ENCODE results near the gene CDNF. TPM values are rescaled to one million over a fixed set of nuclear protein-coding genes. Genes with fewer than 3 reads are reported as not detected.

The CDNF gene
- polyA plus RNA-seq, 1 of the 3 experiments (the other 2 are of a cell fraction): 1.2 TPM

DNA sequence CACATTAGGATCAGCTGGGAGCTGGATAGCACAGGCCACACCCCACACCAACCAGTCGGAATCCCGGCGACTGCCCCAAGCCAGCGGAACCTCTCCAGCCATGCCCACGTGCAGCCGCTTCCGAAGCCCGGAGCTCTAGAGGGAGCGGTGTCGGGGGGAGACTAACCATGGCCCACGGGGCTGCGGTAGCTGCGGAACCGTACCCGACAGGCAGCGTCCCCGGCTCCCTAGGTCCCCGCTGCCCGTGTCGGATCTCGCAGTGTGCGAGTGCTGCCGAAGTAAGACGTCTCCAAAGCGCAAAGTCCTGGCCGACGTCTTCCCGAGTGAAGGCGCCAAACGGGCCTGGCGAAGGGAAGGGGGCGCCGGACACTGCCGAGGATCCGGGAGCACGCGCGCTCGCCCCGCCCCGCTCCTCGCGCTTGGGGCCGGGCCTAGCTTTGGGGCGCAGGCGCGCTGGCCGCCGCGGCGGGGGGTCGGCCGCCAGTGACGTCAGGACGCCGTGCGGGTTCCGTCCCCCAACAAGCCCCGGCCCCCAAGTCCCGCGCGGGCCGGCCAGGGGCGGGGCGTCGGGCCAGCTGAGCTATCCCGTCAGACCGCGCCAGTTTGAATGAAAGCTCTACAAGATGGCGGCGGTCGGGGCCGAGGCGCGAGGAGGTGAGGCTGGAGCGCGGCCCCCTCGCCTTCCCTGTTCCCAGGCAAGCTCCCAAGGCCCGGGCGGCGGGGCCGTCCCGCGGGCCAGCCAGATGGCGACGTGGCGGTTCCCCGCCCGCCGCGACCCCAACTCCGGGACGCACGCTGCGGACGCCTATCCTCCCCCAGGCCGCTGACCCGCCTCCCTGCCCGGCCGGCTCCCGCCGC is 40.7 kb upstream of the CDNF start, which contains the start of gene SUV39H2 (continued):
- TF ChIP-seq, protein P1, sequence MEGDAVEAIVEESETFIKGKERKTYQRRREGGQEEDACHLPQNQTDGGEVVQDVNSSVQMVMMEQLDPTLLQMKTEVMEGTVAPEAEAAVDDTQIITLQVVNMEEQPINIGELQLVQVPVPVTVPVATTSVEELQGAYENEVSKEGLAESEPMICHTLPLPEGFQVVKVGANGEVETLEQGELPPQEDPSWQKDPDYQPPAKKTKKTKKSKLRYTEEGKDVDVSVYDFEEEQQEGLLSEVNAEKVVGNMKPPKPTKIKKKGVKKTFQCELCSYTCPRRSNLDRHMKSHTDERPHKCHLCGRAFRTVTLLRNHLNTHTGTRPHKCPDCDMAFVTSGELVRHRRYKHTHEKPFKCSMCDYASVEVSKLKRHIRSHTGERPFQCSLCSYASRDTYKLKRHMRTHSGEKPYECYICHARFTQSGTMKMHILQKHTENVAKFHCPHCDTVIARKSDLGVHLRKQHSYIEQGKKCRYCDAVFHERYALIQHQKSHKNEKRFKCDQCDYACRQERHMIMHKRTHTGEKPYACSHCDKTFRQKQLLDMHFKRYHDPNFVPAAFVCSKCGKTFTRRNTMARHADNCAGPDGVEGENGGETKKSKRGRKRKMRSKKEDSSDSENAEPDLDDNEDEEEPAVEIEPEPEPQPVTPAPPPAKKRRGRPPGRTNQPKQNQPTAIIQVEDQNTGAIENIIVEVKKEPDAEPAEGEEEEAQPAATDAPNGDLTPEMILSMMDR (IDR thresholded peaks at IDR 0.05): 0 out of 2 replicates have a peak, but pooled peaks have one; percentile 18
- TF ChIP-seq SIN3A (IDR thresholded peaks at IDR 0.05; ENCODE audit: borderline replicate concordance, low read depth, low read length) (peak; percentile 23; the same call in 1 of the 2 replicates), RXRA (IDR thresholded peaks at IDR 0.05; ENCODE audit: borderline replicate concordance, low read depth) (no peak), GABPA (IDR thresholded peaks at IDR 0.05; ENCODE audit: low read depth) (no peak), TEAD4 (IDR thresholded peaks at IDR 0.05; ENCODE audit: borderline replicate concordance, insufficient read depth) (no peak)

DNA sequence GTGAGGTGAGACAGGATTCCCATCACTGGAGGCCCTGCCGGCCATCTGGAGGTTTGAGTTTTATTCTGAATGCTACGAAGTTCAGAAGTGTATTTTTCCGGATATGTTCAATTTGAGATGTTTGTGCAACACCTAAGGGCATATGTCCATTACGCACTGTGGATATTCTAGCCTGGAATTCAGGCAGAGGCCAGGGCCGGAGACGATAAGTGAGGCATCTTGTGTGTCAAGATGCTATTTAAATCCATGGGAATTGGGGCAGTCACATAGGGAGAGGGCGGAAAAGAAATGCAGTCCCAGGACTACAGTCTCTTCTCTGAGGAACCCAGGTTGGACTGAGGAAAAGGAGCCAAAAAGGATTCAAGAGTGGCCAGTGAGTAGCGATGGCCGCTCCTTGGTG is 38.9 kb upstream of the CDNF start:
- DNase-seq: no peak
- POLR2A ChIA-PET: interaction anchor here (2.8 kb wide), 1 partner anchor 38 kb away, joined by 36 read pairs; the partner anchor contains the start of genes CDNF, HSPA14 and MSANTD7
- H3F3A ChIP-seq (replicated peaks; ENCODE audit: insufficient read depth): peaks cover 15% of the 10 kb centered on the region
- no peaks in the 10 kb centered on the region for H4K20me1 ChIP-seq (ENCODE audit: insufficient read depth)
- no peak overlapping the region; a peak in 1 of 4 replicates for H3K27ac ChIP-seq (ENCODE audit: low read depth in 2 of 2, low read length in 1 of 2)
- peak overlapping the region; percentile 90; the same call in 1 of the 2 replicates for H3K9ac ChIP-seq
- no peaks in the 10 kb centered on the region for H3K9me2 ChIP-seq
- peaks cover 9 to 11% of the 10 kb centered on the region in 2 experiments for H3K36me3 ChIP-seq (replicated peaks in 1 of 2; ENCODE audit: control insufficient read depth in 1 of 2, insufficient read depth in 2 of 2, low read length in 1 of 2)
- H3K4me1 ChIP-seq (ENCODE audit: control insufficient read depth in 1 of 2, insufficient read depth in 2 of 2, low read depth in 1 of 2, low read length in 1 of 2): peaks cover 18 to 19% of the 10 kb centered on the region in 2 experiments; a peak in 3 of 4 replicates
- peak overlapping the region; percentile 91 for H3K4me2 ChIP-seq
- TF ChIP-seq RAD21 (IDR thresholded peaks at IDR 0.05; ENCODE audit: low read length) (no peak), MEF2A (IDR thresholded peaks at IDR 0.05; ENCODE audit: borderline replicate concordance, low read depth) (no peak)
- peaks cover 62% of the 10 kb centered on the region for H3K79me2 ChIP-seq (ENCODE audit: insufficient read depth)
- CTCF ChIA-PET: no interaction called here
- H2AFZ ChIP-seq (ENCODE audit: low read depth): no peak overlapping the region
- H3K4me3 ChIP-seq (ENCODE audit: low read depth in 2 of 2, low read length in 1 of 2): peak overlapping the region; percentile 4 to 88; a peak in 2 of 4 replicates
- H3K27me3 ChIP-seq (ENCODE audit: insufficient read depth): no peaks in the 10 kb centered on the region
- H3K9me3 ChIP-seq: no peaks in the 10 kb centered on the region
- whole genome bisulfite sequencing (ENCODE audit: low lambda C conversion rate): over 99% methylated on average over 9 of the region's 9 CpGs

DNA sequence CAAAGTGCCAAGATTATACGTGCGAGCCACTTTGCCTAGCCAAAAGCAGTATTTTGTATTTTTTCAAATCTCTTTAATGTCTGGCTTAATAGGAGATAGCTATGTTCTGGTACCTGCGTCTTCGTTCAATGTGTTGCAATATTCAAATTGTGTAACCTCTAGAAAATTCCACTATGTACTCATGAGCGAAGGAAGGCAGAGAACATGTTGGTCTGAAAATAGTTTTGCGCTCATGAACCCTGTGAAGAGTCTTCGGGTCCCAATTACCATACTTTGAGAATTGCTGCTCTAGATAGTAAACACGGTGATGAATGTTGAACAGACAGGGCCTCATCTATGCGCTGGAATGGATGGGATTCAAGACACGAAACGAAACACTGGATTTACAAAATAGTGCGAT is 38.1 kb upstream of the CDNF start:
- no peak overlapping the region for H3K4me3 ChIP-seq (ENCODE audit: low read depth in 2 of 2, low read length in 1 of 2)
- H3K4me2 ChIP-seq: no peak overlapping the region
- H3K9ac ChIP-seq: no peak overlapping the region
- WGBS (ENCODE audit: low lambda C conversion rate): 97% methylated on average over 12 of the region's 12 CpGs
- H3K27me3 ChIP-seq (ENCODE audit: insufficient read depth): no peaks in the 10 kb centered on the region
- DNase-seq: no peak
- H2AFZ ChIP-seq (ENCODE audit: low read depth): no peak overlapping the region
- H3K27ac ChIP-seq (ENCODE audit: low read depth in 2 of 2, low read length in 1 of 2): no peak overlapping the region
- no peaks in the 10 kb centered on the region for H3K9me2 ChIP-seq
- no peaks in the 10 kb centered on the region for H4K20me1 ChIP-seq (ENCODE audit: insufficient read depth)
- H3K36me3 ChIP-seq (replicated peaks in 1 of 2; ENCODE audit: control insufficient read depth in 1 of 2, insufficient read depth in 2 of 2, low read length in 1 of 2): peaks cover 11 to 14% of the 10 kb centered on the region in 2 experiments
- H3K4me1 ChIP-seq (ENCODE audit: control insufficient read depth in 1 of 2, insufficient read depth in 2 of 2, low read depth in 1 of 2, low read length in 1 of 2): peaks cover 18 to 19% of the 10 kb centered on the region in 2 experiments; a peak in 3 of 4 replicates
- peaks cover 20% of the 10 kb centered on the region for H3F3A ChIP-seq (replicated peaks; ENCODE audit: insufficient read depth)
- peaks cover 54% of the 10 kb centered on the region for H3K79me2 ChIP-seq (ENCODE audit: insufficient read depth)
- no peaks in the 10 kb centered on the region for H3K9me3 ChIP-seq
- ChIA-PET CTCF (interaction anchor here (0.9 kb wide), 1 partner anchor 9 kb away, joined by 3 read pairs; no protein-coding TSS in a partner anchor), POLR2A (no interaction called here)
- TF ChIP-seq, protein P2, sequence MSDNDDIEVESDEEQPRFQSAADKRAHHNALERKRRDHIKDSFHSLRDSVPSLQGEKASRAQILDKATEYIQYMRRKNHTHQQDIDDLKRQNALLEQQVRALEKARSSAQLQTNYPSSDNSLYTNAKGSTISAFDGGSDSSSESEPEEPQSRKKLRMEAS (IDR thresholded peaks at IDR 0.05; ENCODE audit: low read depth): no peak
- TF ChIP-seq TAF1 (IDR thresholded peaks at IDR 0.05; ENCODE audit: borderline replicate concordance, low read depth, low read length) (no peak), TCF12 (IDR thresholded peaks at IDR 0.05) (no peak), CHD2 (IDR thresholded peaks at IDR 0.05; ENCODE audit: low read length, partially characterized antibody) (no peak), TEAD4 (IDR thresholded peaks at IDR 0.05; ENCODE audit: borderline replicate concordance, insufficient read depth) (no peak), FOXJ3 (CRISPR knock-in tag; IDR thresholded peaks at IDR 0.05) (no peak), RFX5 (IDR thresholded peaks at IDR 0.05; ENCODE audit: low read length) (no peak), FOSL2 (IDR thresholded peaks at IDR 0.05; ENCODE audit: borderline replicate concordance, low read depth) (no peak), EP300 (IDR thresholded peaks at IDR 0.05; ENCODE audit: borderline replicate concordance in 1 of 2, low read depth in 1 of 2, low read length in 1 of 2) (no peak), RAD21 (IDR thresholded peaks at IDR 0.05; ENCODE audit: low read length) (no peak), RCOR1 (IDR thresholded peaks at IDR 0.05; ENCODE audit: low read length) (no peak), GATA2 (CRISPR knock-in tag; IDR thresholded peaks at IDR 0.05) (no peak), ELF1 (IDR thresholded peaks at IDR 0.05) (no peak)
- TF ChIP-seq, protein P3, sequence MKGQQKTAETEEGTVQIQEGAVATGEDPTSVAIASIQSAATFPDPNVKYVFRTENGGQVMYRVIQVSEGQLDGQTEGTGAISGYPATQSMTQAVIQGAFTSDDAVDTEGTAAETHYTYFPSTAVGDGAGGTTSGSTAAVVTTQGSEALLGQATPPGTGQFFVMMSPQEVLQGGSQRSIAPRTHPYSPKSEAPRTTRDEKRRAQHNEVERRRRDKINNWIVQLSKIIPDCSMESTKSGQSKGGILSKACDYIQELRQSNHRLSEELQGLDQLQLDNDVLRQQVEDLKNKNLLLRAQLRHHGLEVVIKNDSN (IDR thresholded peaks at IDR 0.05; ENCODE audit: borderline replicate concordance, low read depth): no peak
- TF ChIP-seq, protein P4, sequence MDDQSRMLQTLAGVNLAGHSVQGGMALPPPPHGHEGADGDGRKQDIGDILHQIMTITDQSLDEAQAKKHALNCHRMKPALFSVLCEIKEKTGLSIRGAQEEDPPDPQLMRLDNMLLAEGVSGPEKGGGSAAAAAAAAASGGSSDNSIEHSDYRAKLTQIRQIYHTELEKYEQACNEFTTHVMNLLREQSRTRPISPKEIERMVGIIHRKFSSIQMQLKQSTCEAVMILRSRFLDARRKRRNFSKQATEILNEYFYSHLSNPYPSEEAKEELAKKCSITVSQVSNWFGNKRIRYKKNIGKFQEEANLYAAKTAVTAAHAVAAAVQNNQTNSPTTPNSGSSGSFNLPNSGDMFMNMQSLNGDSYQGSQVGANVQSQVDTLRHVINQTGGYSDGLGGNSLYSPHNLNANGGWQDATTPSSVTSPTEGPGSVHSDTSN (IDR thresholded peaks at IDR 0.05): no peak
